ENCODE data around the gene FOXJ3.

Gene FOXJ3

DNA sequence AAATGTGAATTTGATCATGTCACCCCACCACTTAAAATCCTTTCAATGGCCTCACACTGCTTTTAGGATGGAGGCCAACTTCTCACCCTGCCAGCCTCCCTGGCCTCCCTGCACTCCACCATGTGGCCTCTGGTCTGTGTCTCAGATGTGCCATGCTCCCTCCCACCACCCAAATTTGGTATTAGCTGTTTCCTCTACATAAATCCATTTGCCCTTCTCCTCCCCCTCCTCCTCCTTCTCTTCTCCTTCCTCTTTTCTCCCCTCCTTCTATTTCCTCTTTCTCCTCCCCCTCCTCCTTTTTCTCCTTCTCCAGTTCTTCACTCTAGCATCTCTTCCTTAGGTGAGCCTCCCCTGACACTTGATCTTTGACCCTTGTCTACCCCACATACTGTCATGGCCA, 198.6 kb downstream of the FOXJ3 start:
- no peak overlapping the region for H3K27ac ChIP-seq (ENCODE audit: low read depth, low read length)
- H3K27me3 ChIP-seq (ENCODE audit: control insufficient read depth, insufficient read depth, low read length) = no peaks in the 10 kb centered on the region
- no peaks in the 10 kb centered on the region for H3K36me3 ChIP-seq (ENCODE audit: control insufficient read depth, insufficient read depth, low read length)
- H3K4me1 ChIP-seq (ENCODE audit: control insufficient read depth, insufficient read depth, low read length) = no peaks in the 10 kb centered on the region
- no peak overlapping the region for H3K9ac ChIP-seq (ENCODE audit: low read length)
- H3K4me3 ChIP-seq (ENCODE audit: low read length) = no peak overlapping the region

DNA sequence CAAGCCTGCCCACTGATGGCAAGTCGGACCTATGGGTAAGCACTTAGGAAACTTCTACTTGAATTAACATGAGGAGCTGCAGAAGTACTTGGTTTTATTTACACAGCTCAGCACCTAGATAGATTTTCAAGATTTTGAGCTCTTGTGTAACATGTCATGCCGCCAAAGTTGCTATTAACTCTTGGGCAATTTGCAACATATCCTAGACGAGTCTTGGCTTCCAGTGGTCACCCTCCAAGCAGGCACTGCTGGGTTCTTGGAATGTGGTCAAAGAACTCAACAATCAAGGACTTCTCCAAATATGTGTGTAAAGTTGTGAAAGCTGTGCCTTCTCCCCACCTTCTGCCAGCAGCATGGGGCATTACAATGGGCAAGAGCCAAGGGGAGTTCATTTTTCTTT, 199.6 kb downstream of the FOXJ3 start:
- H3K27me3 ChIP-seq (ENCODE audit: control insufficient read depth, insufficient read depth, low read length) = no peaks in the 10 kb centered on the region
- H3K9ac ChIP-seq (ENCODE audit: low read length) = no peak overlapping the region
- H3K4me3 ChIP-seq (ENCODE audit: low read length) = no peak overlapping the region
- no peak overlapping the region for H3K27ac ChIP-seq (ENCODE audit: low read depth, low read length)
- H3K36me3 ChIP-seq (ENCODE audit: control insufficient read depth, insufficient read depth, low read length) = no peaks in the 10 kb centered on the region
- H3K4me1 ChIP-seq (ENCODE audit: control insufficient read depth, insufficient read depth, low read length) = no peaks in the 10 kb centered on the region

DNA sequence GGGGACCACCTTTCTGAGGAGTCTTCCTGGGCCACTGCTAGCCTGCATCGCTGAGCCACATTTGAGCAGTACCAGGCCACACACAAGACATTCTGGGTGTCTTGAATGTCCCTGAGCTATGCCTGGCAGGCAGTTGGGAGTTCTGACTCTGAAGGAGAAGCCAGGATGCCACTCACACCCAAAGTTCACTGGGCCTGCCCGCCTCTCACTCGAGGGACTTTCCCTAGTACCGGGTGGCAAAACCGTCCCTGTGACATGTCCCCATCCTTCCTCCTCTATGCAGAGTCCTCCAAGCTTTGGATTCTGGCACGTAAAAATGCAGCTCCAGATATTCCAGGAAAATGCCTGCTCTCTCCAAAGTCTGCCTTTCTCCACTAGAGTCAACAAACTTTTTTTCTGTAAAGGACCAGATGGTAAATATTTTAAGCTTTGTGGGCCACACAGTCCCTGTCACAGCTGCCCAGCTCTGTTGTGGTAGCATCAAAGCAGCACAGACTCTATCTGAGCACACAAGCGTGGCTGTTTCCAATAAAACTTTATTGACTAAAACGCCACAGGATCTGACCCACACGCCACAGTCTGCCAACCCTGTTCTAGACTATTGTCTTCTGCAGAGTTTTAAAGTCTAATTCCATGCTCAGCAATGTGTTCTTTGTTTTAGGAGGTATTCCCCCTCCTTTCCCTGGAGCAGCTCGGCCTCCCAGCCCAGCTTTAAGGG, 201.1 kb downstream of the FOXJ3 start:
- H3K9ac ChIP-seq (ENCODE audit: low read length) = no peak overlapping the region
- no peaks in the 10 kb centered on the region for H3K27me3 ChIP-seq (ENCODE audit: control insufficient read depth, insufficient read depth, low read length)
- no peak overlapping the region for H3K27ac ChIP-seq (ENCODE audit: low read depth, low read length)
- no peak overlapping the region for H3K4me3 ChIP-seq (ENCODE audit: low read length)
- H3K4me1 ChIP-seq (ENCODE audit: control insufficient read depth, insufficient read depth, low read length) = no peaks in the 10 kb centered on the region
- H3K36me3 ChIP-seq (ENCODE audit: control insufficient read depth, insufficient read depth, low read length) = no peaks in the 10 kb centered on the region

DNA sequence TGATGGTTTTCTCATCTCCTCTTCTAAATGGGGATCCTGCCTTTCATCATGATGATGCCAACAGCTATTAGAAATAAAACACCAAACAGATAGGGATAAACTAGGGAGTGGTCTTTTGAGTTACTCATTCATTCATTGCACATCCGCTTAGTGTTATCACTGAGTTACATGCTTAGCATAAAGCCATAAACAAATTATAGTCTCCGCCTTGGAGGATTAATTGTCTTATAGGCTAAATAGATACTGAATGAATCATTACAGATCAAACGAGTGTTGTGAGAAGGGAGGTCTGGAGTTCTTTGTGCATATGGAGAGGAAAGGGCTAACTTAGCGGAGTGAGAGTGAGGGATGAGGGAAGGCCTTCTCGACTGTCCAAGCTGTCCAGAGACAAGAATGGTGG, 201.6 kb downstream of the FOXJ3 start:
- no peaks in the 10 kb centered on the region for H3K36me3 ChIP-seq (ENCODE audit: control insufficient read depth, insufficient read depth, low read length)
- H3K27me3 ChIP-seq (ENCODE audit: control insufficient read depth, insufficient read depth, low read length) = no peaks in the 10 kb centered on the region
- H3K27ac ChIP-seq (ENCODE audit: low read depth, low read length) = no peak overlapping the region
- no peak overlapping the region for H3K4me3 ChIP-seq (ENCODE audit: low read length)
- no peaks in the 10 kb centered on the region for H3K4me1 ChIP-seq (ENCODE audit: control insufficient read depth, insufficient read depth, low read length)
- H3K9ac ChIP-seq (ENCODE audit: low read length) = no peak overlapping the region

DNA sequence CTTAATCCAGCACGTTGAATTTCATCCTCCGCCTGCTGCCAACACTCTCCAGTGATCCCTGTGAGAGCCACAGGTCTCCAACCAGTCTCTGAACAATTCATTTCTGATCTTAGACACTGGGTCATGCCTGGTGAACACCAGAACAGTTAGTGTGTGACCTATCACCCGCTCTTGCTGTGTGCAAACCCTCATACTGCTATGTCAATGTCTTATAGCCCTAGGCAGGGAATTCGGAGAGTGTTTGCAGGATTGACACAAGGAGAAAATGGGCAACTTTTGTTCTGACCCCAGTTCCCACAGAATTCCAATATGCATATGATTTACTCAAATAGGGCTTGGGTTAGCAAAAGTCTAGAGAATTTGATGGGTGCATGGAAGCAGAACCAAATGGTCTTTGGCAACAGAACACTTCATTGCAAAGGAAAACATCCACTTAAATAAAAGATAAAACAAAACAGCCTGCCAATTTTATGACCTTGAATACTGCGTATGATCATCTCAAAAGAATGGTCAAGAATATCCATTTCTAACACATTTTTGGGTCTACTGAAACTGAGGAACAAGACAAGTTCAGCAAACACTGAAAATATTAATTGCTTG, 204.9 kb downstream of the FOXJ3 start:
- Histone ChIP-seq H3K9ac (ENCODE audit: low read length) (no peak overlapping the region), H3K4me1 (ENCODE audit: control insufficient read depth, insufficient read depth, low read length) (no peaks in the 10 kb centered on the region), H3K4me3 (ENCODE audit: low read length) (no peak overlapping the region), H3K36me3 (ENCODE audit: control insufficient read depth, insufficient read depth, low read length) (no peaks in the 10 kb centered on the region), H3K27me3 (ENCODE audit: control insufficient read depth, insufficient read depth, low read length) (no peaks in the 10 kb centered on the region), H3K27ac (ENCODE audit: low read depth, low read length) (no peak overlapping the region)

DNA sequence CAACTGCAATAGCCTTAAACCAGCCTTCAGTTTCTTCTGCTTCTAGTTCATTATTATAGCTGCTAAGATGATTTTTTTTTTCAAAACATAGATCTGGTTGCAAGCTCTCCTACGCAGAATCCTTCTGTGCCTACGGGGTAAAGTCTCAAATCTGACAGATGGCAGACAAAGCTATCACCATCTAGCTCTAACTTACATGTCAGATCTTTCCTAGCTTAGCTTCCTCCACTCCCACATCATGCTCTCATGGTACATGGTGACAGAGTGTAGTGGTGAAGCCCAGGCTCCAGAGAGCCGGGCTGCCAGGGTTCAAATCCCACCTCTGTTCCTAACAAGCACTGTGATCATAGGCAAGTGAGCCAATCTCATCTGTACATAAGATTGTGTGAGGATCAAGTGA, 206.1 kb downstream of the FOXJ3 start:
- Histone ChIP-seq H3K36me3 (ENCODE audit: control insufficient read depth, insufficient read depth, low read length) (no peaks in the 10 kb centered on the region), H3K27ac (ENCODE audit: low read depth, low read length) (no peak overlapping the region), H3K27me3 (ENCODE audit: control insufficient read depth, insufficient read depth, low read length) (no peaks in the 10 kb centered on the region), H3K4me1 (ENCODE audit: control insufficient read depth, insufficient read depth, low read length) (no peaks in the 10 kb centered on the region), H3K4me3 (ENCODE audit: low read length) (no peak overlapping the region), H3K9ac (ENCODE audit: low read length) (no peak overlapping the region)

DNA sequence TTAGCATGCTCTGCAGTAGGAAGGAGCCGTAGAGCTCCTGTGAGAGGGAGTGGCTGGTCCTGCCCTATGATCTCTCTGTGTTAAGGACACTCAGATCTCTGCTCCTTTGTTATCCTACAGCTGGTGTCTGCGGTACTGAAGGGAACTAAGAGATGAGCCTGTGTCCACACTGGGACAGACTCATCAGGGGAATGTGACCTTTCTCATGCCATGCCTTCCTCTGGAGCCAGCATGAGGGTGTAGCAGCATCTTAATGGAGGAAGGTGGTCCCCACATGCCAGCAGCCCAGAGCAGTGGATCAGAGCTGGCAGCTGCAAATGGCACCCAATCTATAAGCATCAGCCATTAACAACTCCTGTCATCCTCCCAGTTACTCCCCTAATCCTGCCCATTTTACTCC, 206.5 kb downstream of the FOXJ3 start:
- Histone ChIP-seq H3K9ac (ENCODE audit: low read length) (no peak overlapping the region), H3K27ac (ENCODE audit: low read depth, low read length) (no peak overlapping the region), H3K36me3 (ENCODE audit: control insufficient read depth, insufficient read depth, low read length) (no peaks in the 10 kb centered on the region), H3K4me3 (ENCODE audit: low read length) (no peak overlapping the region), H3K4me1 (ENCODE audit: control insufficient read depth, insufficient read depth, low read length) (no peaks in the 10 kb centered on the region), H3K27me3 (ENCODE audit: control insufficient read depth, insufficient read depth, low read length) (no peaks in the 10 kb centered on the region)

DNA sequence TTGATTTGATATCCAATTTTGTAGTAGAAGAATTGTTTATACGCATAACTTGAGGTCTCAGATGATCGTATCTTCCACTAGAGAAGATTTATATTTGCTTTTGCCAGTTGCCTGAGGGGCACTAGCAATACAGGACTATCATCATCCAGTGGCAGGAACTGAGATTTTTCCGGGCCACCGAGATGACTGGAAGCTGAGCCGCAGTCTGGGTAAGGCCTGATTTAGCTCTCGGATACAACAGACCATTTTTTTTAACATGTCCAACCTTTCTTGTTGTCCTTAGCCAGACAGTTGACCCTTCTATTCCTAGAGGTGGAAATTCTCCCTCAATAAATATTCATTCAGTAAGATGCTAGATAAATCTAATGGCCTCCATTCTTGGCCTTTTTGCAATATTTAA, 207.3 kb downstream of the FOXJ3 start:
- no peak overlapping the region for H3K4me3 ChIP-seq (ENCODE audit: low read length)
- no peaks in the 10 kb centered on the region for H3K27me3 ChIP-seq (ENCODE audit: control insufficient read depth, insufficient read depth, low read length)
- no peaks in the 10 kb centered on the region for H3K36me3 ChIP-seq (ENCODE audit: control insufficient read depth, insufficient read depth, low read length)
- H3K4me1 ChIP-seq (ENCODE audit: control insufficient read depth, insufficient read depth, low read length) = no peaks in the 10 kb centered on the region
- no peak overlapping the region for H3K27ac ChIP-seq (ENCODE audit: low read depth, low read length)
- no peak overlapping the region for H3K9ac ChIP-seq (ENCODE audit: low read length)
